NOMO-1 treated with dmso at 0.1 percent for 144 hours (cell line): Measurements from ENCODE around the gene IZUMO1.
A peak's percentile ranks its signal among the peaks of the same experiment; 100 is the strongest.
"Not testable (repeated sequence)": the region's sequence is repeated elsewhere in the genome, so short reads cannot be mapped to it uniquely, and the experiment has no call there.

Experiments used
- DNase-seq: peaks from one replicate; lab custom pipeline; 2025; ENCODE audit not compliant: unreplicated experiment; lab: John Stamatoyannopoulos, UW

The IZUMO1 gene

GRCh38 chr19:48738557-48739403, 7.9 kb downstream of the IZUMO1 start:
- DNase-seq = peak; percentile 85

DNA sequence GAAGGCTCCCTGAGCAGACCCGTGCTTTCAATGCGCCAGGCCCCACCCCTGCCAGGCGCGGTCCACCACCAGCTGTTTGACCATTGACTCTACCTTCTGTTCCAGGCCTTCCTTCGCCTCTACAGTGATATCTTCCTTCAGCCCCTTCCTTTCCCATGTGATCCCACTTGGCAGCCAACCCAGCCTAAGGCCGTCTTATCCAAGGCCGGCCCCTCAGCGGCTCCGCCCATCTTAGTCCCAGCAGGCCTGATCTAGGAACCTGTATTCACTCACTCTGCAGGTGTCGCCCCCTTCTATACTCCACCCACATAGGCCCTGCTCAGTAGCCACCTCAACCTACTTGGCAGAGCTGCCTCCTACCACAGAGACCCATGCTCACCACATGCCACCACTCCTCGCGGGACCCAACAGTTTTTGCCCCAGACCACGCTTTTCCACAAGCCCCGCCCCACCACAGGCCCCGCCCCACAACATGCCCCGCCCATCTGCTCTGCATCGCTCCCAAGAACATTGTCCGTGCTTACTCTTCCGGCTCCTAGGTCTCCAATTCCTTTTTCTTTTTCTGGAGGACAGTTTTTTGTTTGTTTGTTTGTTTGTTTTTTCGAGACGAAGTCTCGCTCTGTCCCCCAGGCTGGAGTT, 9.2 kb downstream of the IZUMO1 start:
- DNase-seq = no peak

- DNase-seq = no peak
Observed at GRCh38 chr19:48735031-48735615, 11.6 kb downstream of the IZUMO1 start.

- DNase-seq = no peak
Observed at GRCh38 chr19:48734625-48735024, 12.1 kb downstream of the IZUMO1 start.

- DNase-seq = no peak
Observed at GRCh38 chr19:48731452-48731851, 15.3 kb downstream of the IZUMO1 start.

DNA sequence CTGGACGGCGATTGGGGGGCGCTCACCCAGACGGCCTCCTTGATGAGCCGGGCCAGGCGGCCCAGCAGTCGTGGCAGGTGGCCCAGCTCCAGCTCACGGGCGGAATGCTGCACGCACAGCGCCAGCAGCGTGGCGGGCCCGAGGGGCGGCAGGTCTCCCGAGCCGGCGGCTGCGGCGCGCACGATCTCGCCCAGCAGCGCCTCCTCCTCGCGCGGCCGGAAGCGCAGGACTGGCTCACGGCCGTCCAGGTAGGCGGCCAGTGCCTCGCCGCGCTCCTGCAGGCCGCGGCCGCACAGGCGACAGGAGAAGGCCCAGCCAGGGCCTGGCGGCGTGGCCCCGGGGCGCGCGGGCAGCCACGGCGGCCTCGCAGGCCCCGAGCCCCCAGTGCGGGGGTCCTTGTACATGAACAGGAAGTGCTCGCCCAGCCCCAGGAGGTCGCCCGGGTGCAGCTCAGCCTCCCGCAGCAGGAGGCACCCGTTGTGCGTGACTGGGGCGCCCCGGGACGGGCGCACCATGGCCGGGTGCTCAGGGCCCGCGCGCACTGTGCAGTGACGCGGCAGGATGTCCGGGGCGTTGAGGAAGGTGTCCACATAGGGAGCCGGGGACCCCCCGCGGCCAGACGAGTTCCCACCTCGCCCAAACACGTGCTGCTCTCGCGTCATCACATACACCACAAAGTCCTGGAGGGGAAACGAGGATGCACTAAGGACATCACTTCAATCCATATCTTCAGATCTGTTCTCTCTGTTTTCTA, 17.6 kb downstream of the IZUMO1 start:
- no peak for DNase-seq

GRCh38 chr19:48726556-48726955, 20.2 kb downstream of the IZUMO1 start:
- peak; percentile 64 for DNase-seq

- peak; percentile 53 for DNase-seq
Observed at GRCh38 chr19:48724796-48725753, 21.6 kb downstream of the IZUMO1 start.

DNA sequence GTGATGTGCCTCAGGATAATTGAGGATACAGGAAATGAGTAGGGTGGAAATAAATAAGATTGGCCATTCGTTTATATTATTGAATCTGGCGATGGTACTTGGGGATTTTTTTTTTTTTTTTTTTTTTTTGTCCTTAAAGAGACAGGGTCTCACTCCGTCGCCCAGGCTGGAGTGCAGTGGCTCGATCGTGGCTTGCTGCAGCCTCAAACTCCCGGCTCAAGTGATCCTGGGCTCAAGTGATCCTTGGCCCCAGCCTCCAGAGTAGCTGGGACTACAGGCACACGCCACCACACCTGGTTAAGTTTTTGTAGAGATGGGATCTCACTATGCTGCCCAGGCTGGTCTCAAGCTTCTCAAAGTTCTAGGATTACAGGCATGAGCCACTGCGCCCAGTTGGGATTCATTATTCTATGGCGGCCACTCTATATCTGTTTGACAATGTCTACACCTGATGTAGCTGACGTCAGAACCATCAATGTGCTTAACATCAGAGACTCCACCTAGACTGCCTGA, 24.5 kb downstream of the IZUMO1 start:
- no peak for DNase-seq

GRCh38 chr19:48720613-48721296, 26.0 kb downstream of the IZUMO1 start:
- DNase-seq = peak; percentile 95

DNA sequence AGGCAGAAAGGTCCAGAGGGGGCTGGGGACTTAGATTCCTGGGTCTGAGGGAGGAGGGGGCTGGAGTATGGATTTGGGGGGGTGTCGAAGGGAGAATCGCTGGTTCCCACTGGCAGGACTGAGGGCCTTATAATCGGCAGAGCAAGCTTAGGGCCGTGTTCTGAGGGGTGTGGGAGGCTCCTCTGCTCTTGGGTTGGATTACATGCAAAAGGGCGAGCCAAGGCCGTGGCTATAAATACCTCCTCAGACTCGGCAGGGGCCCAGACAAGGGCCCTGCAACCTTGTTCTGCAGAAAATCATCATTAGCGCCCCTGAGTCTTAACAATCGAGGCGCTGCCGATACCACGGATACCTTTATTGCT, 26.5 kb downstream of the IZUMO1 start:
- DNase-seq = no peak

DNA sequence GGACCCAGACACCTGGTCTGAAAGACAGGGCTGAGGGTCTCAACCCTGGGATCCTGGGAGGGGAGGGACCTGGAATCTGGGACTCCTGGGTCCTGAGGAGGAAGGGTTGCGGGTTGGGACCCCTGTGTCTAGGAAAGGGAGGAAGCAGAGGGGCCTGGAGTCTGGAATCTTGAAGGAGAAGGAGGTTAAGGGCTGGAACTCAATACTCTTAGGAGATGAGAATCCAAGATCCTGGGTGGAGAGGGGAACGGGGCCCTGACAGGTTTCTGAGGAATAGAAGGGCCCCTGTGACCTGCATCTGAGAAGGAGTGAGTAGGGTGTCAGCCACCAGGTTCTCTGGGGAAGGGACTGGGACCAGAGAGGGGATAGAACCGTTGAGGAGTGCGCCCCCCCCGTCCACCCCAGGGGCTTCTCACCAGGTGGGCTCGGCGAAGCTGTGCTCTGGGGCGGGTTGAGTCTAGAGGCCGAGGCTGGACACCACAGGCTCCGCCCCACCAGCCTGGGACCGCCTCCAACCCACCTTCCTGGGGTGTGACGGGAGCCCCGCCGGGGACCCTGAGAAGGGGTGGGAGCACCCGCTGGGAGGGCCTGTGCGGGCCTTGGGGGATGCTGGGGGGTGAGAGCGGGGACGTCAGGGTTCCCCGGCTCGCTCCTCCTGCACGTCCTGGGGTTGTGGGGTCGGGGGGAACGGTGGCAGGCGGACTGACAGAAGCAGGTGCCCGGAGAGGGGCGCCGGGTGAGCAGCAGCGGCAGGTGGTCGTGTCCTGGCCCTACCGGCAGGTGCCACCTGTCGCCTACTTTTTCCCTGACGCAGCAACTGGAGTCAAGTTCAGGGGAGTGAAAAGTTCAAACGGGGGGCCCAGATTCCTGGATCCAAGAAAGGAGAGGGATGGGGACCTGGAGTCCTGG, 27.2 kb downstream of the IZUMO1 start, which contains the start of gene MAMSTR:
Gene MAMSTR, minus strand, starts transcription at position 463 of the 909 bp plus-strand sequence. CDS start 694 bp downstream, outside the sequence.
- DNase-seq = no peak

DNA sequence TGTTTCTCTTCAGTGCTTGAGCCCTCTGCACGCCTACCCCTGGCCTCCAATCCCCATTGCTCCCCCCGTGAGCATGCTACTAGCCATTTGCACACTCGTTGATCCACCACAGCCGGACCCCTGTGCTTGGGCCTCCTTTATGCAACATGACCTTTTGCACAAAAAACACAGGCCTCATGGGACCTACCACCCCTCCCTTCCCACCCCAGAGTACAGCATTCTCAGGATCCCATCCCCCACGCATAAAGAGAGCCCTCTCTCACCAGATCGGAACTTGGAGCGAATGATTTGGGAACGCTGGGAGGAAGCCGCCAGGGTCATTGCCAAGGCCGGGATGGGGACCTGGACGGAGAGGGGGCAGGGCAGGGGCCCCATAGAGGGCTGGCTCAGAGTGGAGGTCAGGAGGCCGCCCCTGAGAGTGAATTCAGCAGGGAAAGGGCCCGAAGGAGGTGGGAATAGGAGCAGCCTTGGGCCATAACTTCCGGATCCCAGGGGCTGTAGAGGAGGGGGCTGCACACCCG, 27.9 kb downstream of the IZUMO1 start:
- DNase-seq = no peak

DNA sequence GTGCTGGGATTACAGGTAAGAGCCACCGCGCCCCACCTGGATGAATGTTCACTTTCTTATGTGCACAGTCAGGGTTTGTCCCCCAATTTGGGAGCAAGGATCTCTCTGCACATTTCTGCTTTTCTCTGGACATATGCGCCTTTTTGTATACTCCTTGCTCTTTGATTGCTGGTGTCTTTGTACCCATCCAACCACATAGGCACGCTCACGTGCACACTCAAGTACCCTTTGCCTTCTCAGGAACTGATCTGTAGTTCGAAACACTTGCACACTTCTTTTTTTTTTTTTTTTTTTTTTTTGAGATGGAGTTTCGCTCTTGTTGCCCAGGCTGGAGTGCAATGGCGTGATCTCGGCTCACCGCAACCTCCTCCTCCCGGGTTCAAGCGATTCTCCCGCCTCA, 28.6 kb downstream of the IZUMO1 start:
- DNase-seq = not testable (repeated sequence)

DNA sequence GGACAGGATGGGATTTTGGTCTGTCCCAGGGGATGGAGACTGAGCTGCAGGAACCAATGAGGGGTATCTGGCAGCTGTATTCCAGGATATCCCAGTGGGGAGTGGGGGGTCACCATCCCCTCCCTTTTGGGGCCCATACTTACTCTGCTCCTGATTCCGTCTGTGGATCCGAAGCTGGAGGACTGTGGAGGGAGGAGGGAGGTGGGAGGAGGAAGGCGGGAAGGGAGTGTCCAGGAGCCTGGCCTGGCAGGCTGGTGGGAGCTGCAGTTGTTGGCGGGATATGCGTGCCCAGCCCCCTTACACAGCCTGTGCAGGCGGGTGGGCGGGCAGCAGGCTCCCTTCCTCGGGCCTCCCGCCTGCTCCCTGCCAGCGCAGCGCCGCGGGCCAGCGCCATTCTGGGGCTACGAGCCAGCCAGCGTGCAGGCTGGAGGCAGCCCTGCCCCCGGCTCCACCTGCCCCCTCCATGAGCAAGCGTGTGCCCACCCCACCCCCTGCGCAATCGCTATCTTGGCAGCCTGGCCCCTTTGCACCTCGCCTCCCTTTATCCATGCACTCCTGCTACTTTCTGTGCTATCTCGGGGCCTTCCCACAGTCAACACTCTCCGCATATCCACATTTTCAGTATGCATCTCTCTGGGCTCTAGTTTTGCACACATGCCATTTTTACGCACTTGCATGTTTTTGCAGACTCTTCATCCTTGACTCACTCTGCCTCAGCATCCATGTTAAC, 30.0 kb downstream of the IZUMO1 start:
- no peak for DNase-seq

DNA sequence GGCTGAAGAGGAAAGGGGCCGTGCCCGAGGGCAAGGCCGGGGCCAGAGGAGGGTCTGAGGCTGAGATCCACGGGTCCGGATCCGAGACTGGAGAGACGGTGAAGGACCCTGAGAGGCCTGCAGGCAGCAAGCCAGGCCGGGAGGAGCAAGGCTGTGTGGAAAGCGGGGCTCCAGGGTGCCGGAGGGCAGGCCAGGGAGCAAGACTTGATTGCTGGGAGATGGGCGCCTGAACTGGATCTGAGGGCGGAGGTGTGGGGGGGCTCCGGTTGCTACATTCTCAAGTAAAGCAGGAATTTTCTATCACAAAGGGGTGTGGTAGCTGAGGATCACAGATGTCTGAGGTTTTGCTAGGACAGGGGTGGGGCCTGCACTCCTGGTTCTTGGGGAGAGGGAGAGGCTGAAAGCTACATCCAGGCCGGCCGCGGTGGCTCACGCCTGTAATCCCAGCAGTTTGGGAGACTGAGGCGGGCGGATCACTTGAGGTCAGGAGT, 31.0 kb downstream of the IZUMO1 start:
- no peak for DNase-seq
